Uterus (tissue), 2 donors: Measurements from ENCODE around the gene CHRNA9.

ENCODE experiments used
- POLR2A ChIP-seq, 2 donors: fragments of 450-650 bp; IDR thresholded peaks; one replicate each; pipeline ENCODE4 v1.6.1; 2016; ENCODE audit warnings: antibody characterized with exemption in 2 of 2, mild to moderate bottlenecking in 1 of 2, moderate library complexity in 1 of 2
- TF ChIP-seq, protein P1 (sequence below), 4 experiments: fragments of 200-600 bp in 2 of 4; fragments of 450-650 bp in 2 of 4; sonication (generic) in 2 of 4; IDR thresholded peaks; one replicate each; pipeline ENCODE4 v1.5.1; 2016 to 2019; ENCODE audit warnings: antibody characterized with exemption in 4 of 4, mild to moderate bottlenecking in 2 of 4, moderate library complexity in 1 of 4

GRCh38 chr4:40306976-40307375 is 28.2 kb upstream of the CHRNA9 start:
- no peak for TF ChIP-seq POLR2A (IDR thresholded peaks at IDR 0.05)
- TF ChIP-seq, protein P1, sequence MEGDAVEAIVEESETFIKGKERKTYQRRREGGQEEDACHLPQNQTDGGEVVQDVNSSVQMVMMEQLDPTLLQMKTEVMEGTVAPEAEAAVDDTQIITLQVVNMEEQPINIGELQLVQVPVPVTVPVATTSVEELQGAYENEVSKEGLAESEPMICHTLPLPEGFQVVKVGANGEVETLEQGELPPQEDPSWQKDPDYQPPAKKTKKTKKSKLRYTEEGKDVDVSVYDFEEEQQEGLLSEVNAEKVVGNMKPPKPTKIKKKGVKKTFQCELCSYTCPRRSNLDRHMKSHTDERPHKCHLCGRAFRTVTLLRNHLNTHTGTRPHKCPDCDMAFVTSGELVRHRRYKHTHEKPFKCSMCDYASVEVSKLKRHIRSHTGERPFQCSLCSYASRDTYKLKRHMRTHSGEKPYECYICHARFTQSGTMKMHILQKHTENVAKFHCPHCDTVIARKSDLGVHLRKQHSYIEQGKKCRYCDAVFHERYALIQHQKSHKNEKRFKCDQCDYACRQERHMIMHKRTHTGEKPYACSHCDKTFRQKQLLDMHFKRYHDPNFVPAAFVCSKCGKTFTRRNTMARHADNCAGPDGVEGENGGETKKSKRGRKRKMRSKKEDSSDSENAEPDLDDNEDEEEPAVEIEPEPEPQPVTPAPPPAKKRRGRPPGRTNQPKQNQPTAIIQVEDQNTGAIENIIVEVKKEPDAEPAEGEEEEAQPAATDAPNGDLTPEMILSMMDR (IDR thresholded peaks at IDR 0.05): no peak
